ENCODE data around the gene MRPS27.

GRCh38 chr5:72237415-72237814 lies 82.6 kb downstream of the MRPS27 start:
- TF ChIP-seq POLR2A (IDR thresholded peaks at IDR 0.05; ENCODE audit: extremely low read depth, insufficient read length): no peak
- TF ChIP-seq CTCF (IDR thresholded peaks at IDR 0.05; ENCODE audit: low read depth, low read length): no peak
- TF ChIP-seq MYC (IDR thresholded peaks at IDR 0.05; ENCODE audit: low read depth, low read length): no peak
